Measurements from ENCODE around the gene LRRK2. TPM values are rescaled to one million over a fixed set of nuclear protein-coding genes. Genes with fewer than 3 reads are reported as not detected.

Gene LRRK2
- total and polyA plus RNA-seq, 2 donors from 2014 or later = 8.6 to 110 TPM

GRCh38 chr12:40343124-40343523 is 118.3 kb downstream of the LRRK2 start:
- no peaks in the 10 kb centered on the region for H3K27me3 ChIP-seq (ENCODE audit: control insufficient read depth, insufficient read depth, low read length)
- no peak overlapping the region for H3K27ac ChIP-seq (ENCODE audit: low read depth in 2 of 2, low read length in 2 of 2)
- no peak for FAIRE-seq
- intact Hi-C loops (cut with DNase I) = no loop called here
- no peak overlapping the region for H3K4me3 ChIP-seq (ENCODE audit: low read length in 3 of 3)
- H3K9ac ChIP-seq (ENCODE audit: low read length in 3 of 3) = no peak overlapping the region
- peaks cover 0 to 20% (median 0%) of the 10 kb centered on the region in 3 donors for H3K36me3 ChIP-seq (ENCODE audit: control insufficient read depth in 2 of 3, insufficient read depth in 3 of 3, low read length in 3 of 3)
- TF ChIP-seq CTCF (IDR thresholded peaks at IDR 0.05; ENCODE audit: borderline replicate concordance, extremely low read depth, insufficient read depth) = no peak
- DNase-seq = no peak
- H3K9me3 ChIP-seq (ENCODE audit: control insufficient read depth in 2 of 3, insufficient read depth in 1 of 3, low read length in 3 of 3) = no peaks in the 10 kb centered on the region
- no peaks in the 10 kb centered on the region for H3K4me1 ChIP-seq (ENCODE audit: control insufficient read depth in 2 of 3, insufficient read depth in 2 of 3, low read depth in 1 of 3, low read length in 3 of 3)

GRCh38 chr12:40344312-40344711 is 119.5 kb downstream of the LRRK2 start:
- TF ChIP-seq CTCF (IDR thresholded peaks at IDR 0.05; ENCODE audit: borderline replicate concordance, extremely low read depth, insufficient read depth) = no peak
- no peak for FAIRE-seq
- Histone ChIP-seq H3K4me3 (ENCODE audit: low read length in 3 of 3) (no peak overlapping the region), H3K9me3 (ENCODE audit: control insufficient read depth in 2 of 3, insufficient read depth in 1 of 3, low read length in 3 of 3) (no peaks in the 10 kb centered on the region), H3K27me3 (ENCODE audit: control insufficient read depth, insufficient read depth, low read length) (no peaks in the 10 kb centered on the region), H3K4me1 (ENCODE audit: control insufficient read depth in 2 of 3, insufficient read depth in 2 of 3, low read depth in 1 of 3, low read length in 3 of 3) (no peaks in the 10 kb centered on the region), H3K36me3 (ENCODE audit: control insufficient read depth in 2 of 3, insufficient read depth in 3 of 3, low read length in 3 of 3) (peaks cover 0 to 20% (median 0%) of the 10 kb centered on the region in 3 donors), H3K9ac (ENCODE audit: low read length in 3 of 3) (no peak overlapping the region), H3K27ac (ENCODE audit: low read depth in 2 of 2, low read length in 2 of 2) (no peak overlapping the region)
- no peak for DNase-seq
- intact Hi-C loops (cut with DNase I) = no loop called here

GRCh38 chr12:40351976-40352375 is 127.2 kb downstream of the LRRK2 start:
- intact Hi-C loops (cut with DNase I) = no loop called here
- no peaks in the 10 kb centered on the region for H3K27me3 ChIP-seq (ENCODE audit: control insufficient read depth, insufficient read depth, low read length)
- no peak for DNase-seq
- FAIRE-seq = no peak
- H3K27ac ChIP-seq (ENCODE audit: low read depth in 2 of 2, low read length in 2 of 2) = no peak overlapping the region
- peaks cover 0 to 23% (median 11%) of the 10 kb centered on the region in 3 donors for H3K36me3 ChIP-seq (ENCODE audit: control insufficient read depth in 2 of 3, insufficient read depth in 3 of 3, low read length in 3 of 3)
- H3K9me3 ChIP-seq (ENCODE audit: control insufficient read depth in 2 of 3, insufficient read depth in 1 of 3, low read length in 3 of 3) = no peaks in the 10 kb centered on the region
- H3K4me1 ChIP-seq (ENCODE audit: control insufficient read depth in 2 of 3, insufficient read depth in 2 of 3, low read depth in 1 of 3, low read length in 3 of 3) = no peaks in the 10 kb centered on the region
- H3K4me3 ChIP-seq (ENCODE audit: low read length in 3 of 3) = no peak overlapping the region
- H3K9ac ChIP-seq (ENCODE audit: low read length in 3 of 3) = no peak overlapping the region
- no peak for TF ChIP-seq CTCF (IDR thresholded peaks at IDR 0.05; ENCODE audit: borderline replicate concordance, extremely low read depth, insufficient read depth)

- Histone ChIP-seq H3K4me3 (ENCODE audit: low read length in 3 of 3) (no peak overlapping the region), H3K9ac (ENCODE audit: low read length in 3 of 3) (no peak overlapping the region), H3K27ac (ENCODE audit: low read depth in 2 of 2, low read length in 2 of 2) (no peak overlapping the region), H3K27me3 (ENCODE audit: control insufficient read depth, insufficient read depth, low read length) (no peaks in the 10 kb centered on the region), H3K9me3 (ENCODE audit: control insufficient read depth in 2 of 3, insufficient read depth in 1 of 3, low read length in 3 of 3) (no peaks in the 10 kb centered on the region), H3K4me1 (ENCODE audit: control insufficient read depth in 2 of 3, insufficient read depth in 2 of 3, low read depth in 1 of 3, low read length in 3 of 3) (no peaks in the 10 kb centered on the region), H3K36me3 (ENCODE audit: control insufficient read depth in 2 of 3, insufficient read depth in 3 of 3, low read length in 3 of 3) (no peaks in the 10 kb centered on the region)
- TF ChIP-seq CTCF (IDR thresholded peaks at IDR 0.05; ENCODE audit: borderline replicate concordance, extremely low read depth, insufficient read depth) = no peak
- DNase-seq = no peak
- no peak for FAIRE-seq
- intact Hi-C loops (cut with DNase I) = no loop called here
Measured at GRCh38 chr12:40375076-40375475, 150.3 kb downstream of the LRRK2 start.
